Lung (tissue), 13 donors: ENCODE data around the gene TEFM. TPM values are rescaled to one million over a fixed set of nuclear protein-coding genes. Genes with fewer than 3 reads are reported as not detected.

Source experiments
- ATAC-seq: fragments of 200-7000 bp; cut with Tn5 transposase; one replicate; pipeline ENCODE4 v1.9.1; 2020; ENCODE audit warnings: moderate number of reproducible peaks; ENCODE audit not compliant: insufficient read depth, low FRiP score
- DNase-seq, 3 donors: peaks; one replicate each; pipeline ENCODE4 v3.0.0-alpha.2; 2013 to 2017
- H3K27ac ChIP-seq, 2 donors: one replicate each; pipeline ENCODE4 v1.5.1; 2013; ENCODE audit warnings: mild to moderate bottlenecking in 2 of 2, moderate library complexity in 2 of 2, control low read depth in 1 of 2, inconsistent platforms in 1 of 2, low read depth in 1 of 2, low read length in 1 of 2
- H3K27me3 ChIP-seq, 3 donors: one replicate each; pipeline ENCODE4 v1.5.1; 2013; ENCODE audit warnings: low read length in 2 of 3; ENCODE audit not compliant: control insufficient read depth in 3 of 3, insufficient read depth in 3 of 3
- H3K36me3 ChIP-seq, 4 donors: one replicate each; pipeline ENCODE4 v1.5.1; 2013; ENCODE audit warnings: low read length in 4 of 4, mild to moderate bottlenecking in 1 of 4, moderate library complexity in 1 of 4; ENCODE audit not compliant: control insufficient read depth in 4 of 4, insufficient read depth in 4 of 4
- H3K4me1 ChIP-seq, 5 donors: one replicate each; pipeline ENCODE4 v1.5.1; 2013; ENCODE audit warnings: low read length in 5 of 5, mild to moderate bottlenecking in 2 of 5, moderate library complexity in 1 of 5; ENCODE audit not compliant: control insufficient read depth in 5 of 5, insufficient read depth in 5 of 5
- H3K4me3 ChIP-seq: one replicate; pipeline ENCODE4 v1.5.1; 2013; ENCODE audit warnings: mild to moderate bottlenecking, control low read depth, moderate library complexity
- H3K9ac ChIP-seq, 2 donors: one replicate each; pipeline ENCODE4 v1.5.1; 2013; ENCODE audit warnings: low read length in 2 of 2, control low read depth in 1 of 2; ENCODE audit not compliant: insufficient read depth in 1 of 2
- H3K9me3 ChIP-seq, 4 donors: one replicate each; pipeline ENCODE4 v1.5.1; 2013; ENCODE audit warnings: low read length in 3 of 4, mild to moderate bottlenecking in 1 of 4, moderate library complexity in 1 of 4; ENCODE audit not compliant: control insufficient read depth in 4 of 4, insufficient read depth in 3 of 4
- CTCF ChIP-seq: IDR thresholded peaks from 2 replicates; pipeline ENCODE4 v1.5.1; 2012; ENCODE audit warnings: mild to moderate bottlenecking; ENCODE audit errors: control extremely low read depth, extremely low read depth
- WGBS, 2 donors: extraction: QIAGEN DNeasy Blood & Tissue Kit; methylation state at CpG; one replicate each; pipeline ENCODE4 v1.1.7; 2013; 5-methylcytosine and 5-hydroxymethylcytosine counted together
- polyA plus RNA-seq, 2 donors: library from polyadenylated mRNA; stranded (reverse); fragments of 200-250 nt; gene quantifications; one replicate each; pipeline ENCODE4 v1.2.1, GENCODE V29; 2013
- small RNA-seq: library from RNA; depleted of rRNA; stranded (forward); fragments of <200 nt; gene quantifications from one replicate; pipeline ENCODE3, GENCODE V24; 2014; ENCODE audit warnings: low replicate concordance
- total RNA-seq, 2 donors: library from RNA; depleted of rRNA in 1 of 2; stranded (reverse); fragments of >200 nt in 1 of 2; gene quantifications; one replicate each; pipeline ENCODE4 v1.2.1, GENCODE V29; 2014 to 2021
- donor health status: control.
- donor health status: control.
- donor health status: Bipolar disorder and iron deficiency.
- donor health status: healthy.
- donor health status: DM: yes; HTN: yes; CAD: no.

TEFM gene
- total and polyA plus RNA-seq, 4 donors, result 7.6 to 14.0 (median 11.3) TPM

- ATAC-seq (no peak), DNase-seq (no peak)
- Histone ChIP-seq H3K4me1 (no peaks in the 10 kb centered on the region), H3K9ac (no peak overlapping the region), H3K27ac (no peak overlapping the region), H3K4me3 (no peak overlapping the region), H3K27me3 (no peaks in the 10 kb centered on the region), H3K36me3 (peaks cover 0 to 14% (median 4%) of the 10 kb centered on the region in 4 donors), H3K9me3 (no peaks in the 10 kb centered on the region)
- WGBS, 2 donors, result 94 to 97% methylated on average over 9 of the region's 9 CpGs
- no peak for TF ChIP-seq CTCF
These were observed 47.3 kb downstream of the TEFM start for GRCh38 chr17:30858556-30859250.

GRCh38 chr17:30854146-30854545 lies 51.9 kb downstream of the TEFM start:
- Histone ChIP-seq H3K36me3 (peaks cover 0 to 16% (median 8%) of the 10 kb centered on the region in 4 donors), H3K9me3 (no peaks in the 10 kb centered on the region), H3K9ac (no peak overlapping the region), H3K27me3 (no peaks in the 10 kb centered on the region), H3K4me3 (no peak overlapping the region), H3K4me1 (no peaks in the 10 kb centered on the region), H3K27ac (no peak overlapping the region)
- DNase-seq (no peak), ATAC-seq (no peak)
- TF ChIP-seq CTCF, result no peak
- WGBS, 2 donors, result 95 to 99% methylated on average over 3 of the region's 3 CpGs

Small RNAs within 50 kb of the gene (small RNA-seq; reads per million reads assigned to genes)
- not detected for gene RNU6-298P

Other genes starting within 250 kb of the TEFM start
- 10 to 100 TPM; 14.7 to 16.3 TPM for gene CRLF3, start 81.5 kb downstream of the TEFM start, total RNA-seq
- 10 to 100 TPM in 1 of 2 donors, 1 to 10 TPM in 1; 8.4 to 14.5 TPM for gene CRLF3, start 81.5 kb downstream of the TEFM start, polyA plus RNA-seq
- gene ATAD5, start 74.3 kb downstream of the TEFM start, total RNA-seq, result 1 to 10 TPM; 2.2 to 4.8 TPM
- gene ATAD5, start 74.3 kb downstream of the TEFM start, polyA plus RNA-seq, result under 1 TPM; 0.44 to 0.63 TPM
- 10 to 100 TPM; 18.6 to 37.1 TPM for gene ADAP2, start 15.7 kb upstream of the TEFM start, total RNA-seq
- 10 to 100 TPM; 10.3 to 40.9 TPM for gene ADAP2, start 15.7 kb upstream of the TEFM start, polyA plus RNA-seq
- gene RNF135, start 64.8 kb upstream of the TEFM start, total RNA-seq, result 10 to 100 TPM; 11.1 to 42.1 TPM
- gene RNF135, start 64.8 kb upstream of the TEFM start, polyA plus RNA-seq, result 10 to 100 TPM; 22.1 to 23.8 TPM
- 100 to 1,000 TPM in 1 of 2 donors, 10 to 100 TPM in 1; 41.7 to 116 TPM for gene NF1, start 188.7 kb upstream of the TEFM start, total RNA-seq
- gene NF1, start 188.7 kb upstream of the TEFM start, polyA plus RNA-seq, result 1 to 10 TPM; 8.4 to 9.2 TPM